ENCODE data around the gene SMPX.

Gene SMPX

DNA sequence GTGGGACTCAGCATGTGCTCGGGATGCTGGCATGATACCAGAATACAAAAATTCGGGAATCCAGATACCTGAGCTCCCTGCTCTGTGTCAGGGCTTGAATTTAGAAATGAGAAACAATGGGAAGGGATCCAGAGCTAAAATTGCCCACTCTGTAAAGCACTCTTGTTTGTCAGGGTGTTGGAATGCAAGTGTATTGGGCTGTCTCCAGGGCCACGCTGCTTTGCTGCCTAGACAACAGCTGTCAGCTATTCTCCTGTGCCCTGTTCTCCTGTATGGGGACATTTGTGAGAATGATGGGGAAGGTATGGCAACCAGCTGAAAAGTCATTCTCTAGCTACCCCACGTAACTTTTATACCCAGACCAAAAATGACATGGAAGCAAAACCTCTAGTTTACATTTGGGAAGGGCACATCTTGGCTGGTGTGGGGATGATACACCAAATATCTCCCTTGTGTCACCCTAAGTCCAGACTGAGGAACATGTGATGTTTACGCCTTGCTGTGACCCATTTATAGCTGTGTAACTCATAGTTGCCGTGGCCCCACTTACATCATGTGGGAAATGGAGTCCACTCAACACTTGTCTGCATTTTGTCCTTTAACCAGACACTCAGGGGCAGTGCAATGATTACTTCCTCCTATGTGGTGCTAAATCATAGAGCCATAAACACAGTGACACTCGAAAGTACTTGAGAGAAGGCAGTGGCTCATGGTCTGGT lies 46.6 kb downstream of the SMPX start:
- no peak for DNase-seq

DNA sequence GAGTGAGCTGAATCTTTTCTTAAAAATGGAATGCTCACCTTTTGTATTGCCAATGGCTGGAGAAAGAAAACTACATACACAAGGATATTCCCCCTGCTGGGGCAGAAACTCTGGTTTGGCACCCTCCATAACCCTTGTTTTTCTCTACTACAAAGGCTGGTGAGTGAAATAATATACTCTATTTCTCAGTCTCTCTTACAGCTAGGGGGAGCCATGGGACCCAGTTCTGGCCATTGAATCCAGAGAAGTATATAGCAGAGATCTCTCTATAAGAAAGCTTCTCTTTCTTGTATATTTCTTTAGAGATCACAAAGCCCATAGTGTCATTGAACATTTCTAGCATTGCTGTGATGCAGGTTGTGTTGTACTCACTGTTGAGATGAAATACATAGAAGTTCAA lies 49.8 kb downstream of the SMPX start:
- peak in 2 of 4 experiments; percentile 16 to 26 for DNase-seq

DNA sequence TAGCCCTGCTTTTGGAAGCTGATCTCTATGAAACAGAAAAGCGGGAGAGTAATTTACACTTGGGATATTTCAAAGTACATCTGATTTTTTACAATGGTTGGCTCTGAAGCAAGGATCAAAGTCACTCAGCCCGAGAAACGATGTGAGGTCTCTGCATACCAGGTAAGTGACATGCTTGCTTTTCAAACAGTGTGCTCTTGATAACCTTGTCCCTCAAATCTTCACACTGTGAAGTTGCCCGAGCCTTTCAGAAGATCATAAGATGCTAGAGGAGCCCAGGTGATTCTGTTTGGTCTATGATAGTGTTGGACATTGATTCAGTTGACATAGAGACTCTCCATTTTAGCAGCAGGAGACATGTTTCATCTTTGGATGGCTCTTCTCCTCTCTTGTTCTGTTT lies 52.7 kb downstream of the SMPX start:
- no peak for DNase-seq

DNA sequence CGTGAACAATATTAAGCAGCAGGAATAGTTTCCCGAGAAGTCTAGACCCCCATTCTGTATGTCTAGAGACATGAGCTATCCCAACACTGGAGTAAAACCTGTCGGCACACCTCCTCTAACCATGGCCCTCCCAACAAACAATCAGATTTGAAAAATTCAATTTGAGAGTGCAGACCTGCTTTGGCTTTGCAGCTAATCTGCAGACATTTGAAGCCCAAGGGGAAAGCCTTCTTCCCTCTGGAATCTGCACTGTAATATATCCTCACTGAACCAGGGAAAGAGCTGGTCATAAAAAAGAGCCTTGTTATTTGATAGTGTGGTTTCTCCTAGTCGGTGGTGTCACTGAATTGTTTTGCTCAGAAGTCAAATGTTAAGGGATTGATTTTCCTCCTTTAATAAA lies 55.2 kb downstream of the SMPX start:
- DNase-seq, result no peak

DNA sequence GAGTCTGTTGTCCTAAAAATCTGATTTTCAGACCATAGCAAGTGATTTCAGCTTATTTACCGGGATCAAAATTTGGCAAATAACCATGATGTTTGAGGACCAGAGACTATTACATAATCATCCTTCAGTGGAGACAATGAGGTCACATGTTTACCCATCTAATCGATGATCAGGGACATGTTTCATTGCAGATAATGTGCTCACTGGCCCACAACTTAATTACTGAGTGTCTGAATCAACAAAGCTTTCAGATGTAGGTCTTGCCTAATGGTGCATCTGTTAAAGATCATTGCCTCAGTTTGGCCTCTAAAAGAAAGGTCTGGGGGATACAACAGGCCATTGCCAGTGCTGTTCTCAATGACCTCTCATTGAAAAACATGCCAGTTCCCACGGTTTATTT lies 56.9 kb downstream of the SMPX start:
- peak in 2 of 4 experiments; percentile 10 to 11 for DNase-seq

DNA sequence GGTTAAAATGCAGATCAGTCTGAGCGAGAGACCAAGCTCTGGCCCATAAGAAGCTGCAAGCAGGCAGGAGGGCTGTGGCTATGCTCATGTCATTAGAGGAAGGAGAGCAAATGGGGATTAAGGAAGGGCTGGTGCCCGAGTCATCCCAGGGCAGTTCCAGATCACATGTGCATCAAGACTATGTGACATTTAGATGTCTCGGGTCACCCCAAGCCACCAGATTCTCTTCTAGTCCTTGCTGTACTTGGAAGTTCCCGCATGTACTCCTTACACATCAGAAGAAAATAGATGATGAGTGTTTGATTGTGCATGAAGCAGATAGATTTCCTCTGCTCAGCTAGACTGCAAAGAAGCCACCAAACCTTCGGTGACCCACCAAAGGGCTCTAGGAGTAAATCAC lies 57.6 kb downstream of the SMPX start:
- peak; percentile 26 to 69 (median 56) for DNase-seq

DNA sequence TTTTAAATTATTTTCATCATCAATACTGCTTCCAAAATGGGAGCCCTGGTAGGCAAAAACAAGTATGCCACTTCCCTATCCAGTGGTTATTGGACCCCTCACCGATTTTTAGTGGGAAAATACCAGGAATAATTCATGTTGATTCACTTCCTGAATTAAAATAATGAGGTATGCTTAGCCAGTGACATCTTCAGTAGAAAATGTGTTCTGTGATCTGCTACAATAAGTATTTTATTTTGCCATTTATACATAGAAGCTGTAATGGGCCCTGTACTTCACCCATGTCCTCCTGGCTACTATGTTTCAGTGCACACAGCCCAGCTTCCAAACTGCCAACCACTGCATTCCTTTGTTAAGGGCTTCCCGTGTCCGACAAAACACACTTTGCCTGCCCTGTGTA lies 58.8 kb downstream of the SMPX start:
- no peak for DNase-seq

- peak; percentile 22 to 62 (median 56) for DNase-seq
These were observed 59.6 kb downstream of the SMPX start for GRCh38 chrX:21698272-21698671.

DNA sequence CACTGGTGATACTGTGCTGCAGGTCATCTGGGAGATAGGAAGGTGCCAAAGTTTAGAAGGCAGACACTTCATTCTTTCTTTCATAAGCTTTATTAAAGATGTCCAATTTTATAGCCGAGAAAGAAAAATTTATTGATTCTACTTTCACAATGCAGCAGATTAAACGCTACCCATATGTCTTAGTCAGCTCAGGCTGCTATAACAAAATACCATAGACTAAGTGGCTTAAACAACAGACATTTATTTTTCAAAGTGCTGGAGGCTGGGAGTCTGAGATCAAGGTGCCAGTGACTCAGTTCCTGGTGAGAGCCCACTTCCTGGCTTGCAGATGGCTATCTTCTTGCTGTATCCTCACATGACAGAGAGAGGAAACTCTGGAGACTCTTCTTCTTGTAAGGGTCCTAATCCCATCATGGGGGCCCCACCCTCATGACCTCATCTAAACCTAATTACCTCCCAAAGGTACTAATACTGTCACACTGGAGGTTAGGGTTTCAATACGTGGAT lies 66.4 kb downstream of the SMPX start:
- no peak for DNase-seq

GRCh38 chrX:21683941-21684340 lies 74.0 kb downstream of the SMPX start:
- DNase-seq, result peak in 1 of 4 experiments; percentile 4

- DNase-seq, result no peak
These were observed 79.8 kb downstream of the SMPX start for GRCh38 chrX:21678048-21678612.

DNA sequence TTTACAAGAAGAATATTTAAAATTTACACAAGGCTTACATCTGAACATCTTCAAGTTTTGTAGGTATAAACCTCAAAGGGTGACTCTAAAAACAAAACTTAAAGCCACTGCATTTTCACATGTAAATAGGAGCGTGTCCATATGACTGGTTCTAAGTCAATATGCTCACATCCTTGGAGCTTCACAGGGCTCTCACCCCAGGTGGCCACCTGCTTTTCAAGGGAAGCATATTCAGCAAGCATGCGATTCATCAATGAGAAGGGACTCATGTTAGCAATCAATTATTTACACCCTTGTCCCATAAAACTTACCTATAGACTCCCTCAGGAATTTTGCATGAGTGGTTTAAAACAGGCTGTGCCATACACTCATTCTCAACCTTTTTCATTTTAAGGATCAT lies 82.0 kb downstream of the SMPX start:
- no peak for DNase-seq

- no peak for DNase-seq
These were observed 83.3 kb downstream of the SMPX start for GRCh38 chrX:21674430-21675186.

DNA sequence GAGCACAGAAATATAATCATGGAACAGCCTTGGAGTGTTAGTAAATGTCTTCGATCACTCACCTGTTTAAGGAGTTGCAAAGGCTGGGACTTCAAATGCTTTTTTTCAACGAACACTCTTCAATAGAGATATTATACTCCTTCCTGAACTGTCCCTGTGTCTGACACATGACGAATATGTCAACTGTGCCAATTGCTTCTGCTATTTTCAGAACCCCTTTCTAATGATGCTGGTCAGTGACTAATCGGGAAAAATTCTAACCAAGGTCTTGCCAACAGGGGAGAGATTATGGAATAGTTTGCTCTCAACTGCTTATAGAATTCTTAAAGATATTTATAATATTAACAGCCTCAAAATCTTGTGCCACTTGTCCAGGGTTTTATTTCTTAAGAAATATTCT lies 91.2 kb downstream of the SMPX start:
- DNase-seq, result no peak

DNA sequence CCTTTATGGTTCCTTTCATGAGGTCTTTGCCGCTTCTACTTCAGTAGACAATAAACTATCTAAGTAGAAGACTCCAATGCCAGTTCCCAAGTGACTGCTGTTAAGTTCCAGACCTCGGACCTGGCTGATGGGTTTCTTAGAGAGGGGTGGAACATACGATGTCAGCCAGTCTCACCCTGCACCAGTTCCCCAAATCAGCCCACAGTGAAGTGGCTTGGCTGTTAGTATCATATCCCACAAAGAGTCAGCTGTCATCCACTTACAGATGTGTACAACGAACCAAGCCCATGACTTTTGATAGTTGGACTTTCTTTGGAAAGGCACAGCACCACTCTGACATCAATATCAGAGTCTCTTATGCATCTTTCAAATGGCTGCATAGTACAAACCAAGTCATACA lies 91.7 kb downstream of the SMPX start:
- no peak for DNase-seq

GRCh38 chrX:21662761-21663160 lies 95.2 kb downstream of the SMPX start:
- no peak for DNase-seq

DNA sequence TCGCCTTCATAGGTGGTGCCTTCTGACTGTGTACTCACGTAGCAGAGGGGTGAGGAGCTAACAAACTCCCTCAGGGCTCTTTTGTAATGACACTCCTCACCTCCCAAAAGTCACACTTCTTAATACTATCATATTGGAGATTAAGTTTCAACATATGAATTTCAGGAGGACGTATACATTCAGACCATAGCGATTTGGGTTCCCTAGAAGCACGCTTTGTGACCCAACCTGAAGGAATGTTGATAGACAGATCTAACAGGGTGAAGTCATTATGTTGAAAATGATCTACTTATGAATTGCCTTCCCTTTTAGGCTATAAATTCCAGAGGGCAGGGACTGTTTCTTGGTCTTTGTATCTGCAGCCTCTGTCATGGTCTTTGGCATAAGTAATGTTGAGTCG lies 96.6 kb downstream of the SMPX start:
- DNase-seq, result no peak

DNA sequence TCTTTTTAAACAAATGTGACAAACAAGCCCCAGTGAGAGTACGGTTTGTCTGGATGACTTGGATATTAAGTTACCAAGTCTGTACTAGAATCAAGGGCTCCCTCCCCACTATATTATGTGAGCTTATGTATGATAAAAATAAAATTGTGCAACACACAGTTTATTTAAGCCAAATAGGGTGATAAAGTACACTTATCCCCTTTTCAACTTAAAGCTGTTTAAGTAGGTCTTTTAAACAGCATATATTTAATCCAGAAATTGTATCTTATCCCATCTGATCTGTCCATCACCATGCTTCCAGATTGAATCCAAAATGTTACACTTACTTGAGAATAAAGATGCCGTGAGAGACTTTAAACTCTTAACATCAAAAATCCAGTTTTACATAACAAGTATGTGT lies 97.8 kb downstream of the SMPX start:
- DNase-seq, result no peak

- DNase-seq, result no peak
These were observed 98.6 kb downstream of the SMPX start for GRCh38 chrX:21659320-21659719.

DNA sequence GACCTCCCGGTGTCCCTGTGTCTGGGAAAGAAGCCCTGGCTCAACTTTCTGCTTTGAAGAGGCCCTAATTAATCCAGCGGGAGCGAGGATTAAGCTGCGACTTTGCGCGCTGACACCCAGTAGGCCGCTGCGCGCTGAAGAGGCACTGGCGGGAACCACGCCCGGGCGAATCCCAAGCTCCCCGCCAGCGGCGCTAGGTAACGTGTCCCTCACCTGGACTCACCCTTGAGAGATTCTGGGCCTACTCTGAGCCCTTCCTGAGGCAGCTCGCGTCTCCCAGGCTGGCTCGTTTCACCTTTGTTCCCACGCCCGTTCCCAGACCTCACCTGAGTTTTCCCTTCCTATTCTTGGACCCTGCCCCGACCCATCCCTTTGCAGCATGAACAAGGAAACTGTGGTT lies 99.2 kb downstream of the SMPX start:
- no peak for DNase-seq

GRCh38 chrX:21658152-21658737 lies 99.7 kb downstream of the SMPX start, which contains the start of gene KLHL34:
KLHL34 (minus strand) TSS chrX:21658330; CDS start chrX:21657788, 542 bp downstream.
- no peak for DNase-seq

DNA sequence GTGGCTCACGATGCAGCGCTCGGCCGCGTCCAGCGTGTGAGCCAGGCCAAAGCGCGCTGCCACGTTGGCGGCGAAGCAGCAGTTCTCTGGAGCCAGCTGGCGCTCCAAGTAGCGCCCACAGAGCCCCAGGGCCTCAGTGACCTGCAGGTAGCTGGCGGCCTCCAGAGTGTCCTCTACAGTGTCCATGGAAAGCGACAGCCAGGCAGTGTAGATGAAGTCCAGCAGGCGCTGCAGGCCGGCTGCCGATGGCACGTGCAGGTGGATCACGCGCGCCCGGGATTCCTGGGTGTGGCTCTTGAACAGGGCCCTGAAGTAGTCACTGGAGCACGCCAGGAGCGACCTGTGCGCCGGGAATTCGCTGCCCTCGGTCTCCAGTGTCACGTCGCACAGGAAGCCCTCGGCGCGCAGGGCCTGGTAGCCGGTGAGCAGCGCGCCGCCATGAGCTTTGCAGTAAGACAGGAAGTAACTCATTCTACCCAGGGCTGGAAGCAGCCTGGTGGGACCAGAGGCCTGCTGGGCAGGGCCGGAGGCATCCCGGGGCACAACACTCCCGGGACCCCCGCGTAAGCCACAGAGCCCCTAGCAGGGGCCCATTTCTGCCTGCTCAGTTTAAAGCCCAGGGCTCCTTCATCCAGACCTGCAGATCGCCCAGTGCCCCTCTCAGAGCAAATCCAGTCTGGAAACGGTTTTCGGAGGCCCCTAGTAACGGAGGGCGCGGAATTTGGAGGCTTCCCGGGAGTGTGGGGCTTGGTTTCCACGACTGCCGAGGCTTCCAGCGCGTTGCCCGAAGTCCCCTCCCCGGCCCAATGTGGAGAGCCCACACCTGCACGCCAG lies 100.4 kb downstream of the SMPX start:
- DNase-seq, result no peak

Measured in suppressor macrophage (primary cell).